ENCODE measurements around the gene GMNN.

GRCh38 chr6:24795106-24795505 is 20.4 kb downstream of the GMNN start:
- TF ChIP-seq EZH2 (IDR thresholded peaks at IDR 0.05; ENCODE audit: borderline replicate concordance, insufficient read depth, low read depth, low read length, poor library complexity, severe bottlenecking) (no peak), CTCF (IDR thresholded peaks at IDR 0.05) (no peak)
